ENCODE results near the gene HIPK1. TPM values are rescaled to one million over a fixed set of nuclear protein-coding genes. Genes with fewer than 3 reads are reported as not detected.

Gene HIPK1
- total RNA-seq, 2 experiments from 2014 or later = 41.1 to 45.7 TPM

- H3K9me3 Mint-ChIP-seq = no peaks in the 10 kb centered on the region
- no peaks in the 10 kb centered on the region for H3K27me3 Mint-ChIP-seq
- H3K27ac Mint-ChIP-seq = no peak overlapping the region
- H3K4me1 Mint-ChIP-seq = peaks cover 51% of the 10 kb centered on the region
- no peak overlapping the region for H3K4me3 Mint-ChIP-seq
- DNase-seq = no peak
- H3K36me3 Mint-ChIP-seq = peaks cover 11% of the 10 kb centered on the region
These were observed 48.8 kb downstream of the HIPK1 start for GRCh38 chr1:113977906-113978305.

GRCh38 chr1:113978863-113979702, 50.0 kb downstream of the HIPK1 start, which contains the start of gene OLFML3:
OLFML3 (plus strand) TSS chr1:113979474; CDS start chr1:113979517, 43 bp downstream.
- H3K36me3 Mint-ChIP-seq = peaks cover 7% of the 10 kb centered on the region
- no peak within 1 kb of the TSS for H3K4me3 Mint-ChIP-seq
- peaks cover 41% of the 10 kb centered on the region for H3K4me1 Mint-ChIP-seq
- no peaks in the 10 kb centered on the region for H3K27me3 Mint-ChIP-seq
- no peaks in the 10 kb centered on the region for H3K9me3 Mint-ChIP-seq
- peak; percentile 53 for DNase-seq
- peak within 1 kb of the TSS; percentile 67 for H3K27ac Mint-ChIP-seq

GRCh38 chr1:113980110-113980509, 51.0 kb downstream of the HIPK1 start:
- Mint-ChIP-seq H3K4me3 (no peak overlapping the region), H3K27ac (no peak overlapping the region), H3K36me3 (peaks cover 2% of the 10 kb centered on the region), H3K9me3 (no peaks in the 10 kb centered on the region), H3K27me3 (no peaks in the 10 kb centered on the region), H3K4me1 (peaks cover 37% of the 10 kb centered on the region)
- DNase-seq = no peak

- H3K27me3 Mint-ChIP-seq = no peaks in the 10 kb centered on the region
- H3K4me1 Mint-ChIP-seq = peaks cover 20% of the 10 kb centered on the region
- DNase-seq = no peak
- no peak overlapping the region for H3K4me3 Mint-ChIP-seq
- peaks cover 2% of the 10 kb centered on the region for H3K36me3 Mint-ChIP-seq
- no peak overlapping the region for H3K27ac Mint-ChIP-seq
- no peaks in the 10 kb centered on the region for H3K9me3 Mint-ChIP-seq
These were observed 53.1 kb downstream of the HIPK1 start for GRCh38 chr1:113981962-113982931.

- Mint-ChIP-seq H3K27ac (no peak overlapping the region), H3K9me3 (no peaks in the 10 kb centered on the region), H3K4me1 (peaks cover 16% of the 10 kb centered on the region), H3K36me3 (peaks cover 2% of the 10 kb centered on the region), H3K27me3 (no peaks in the 10 kb centered on the region), H3K4me3 (no peak overlapping the region)
- no peak for DNase-seq
These were observed 53.8 kb downstream of the HIPK1 start for GRCh38 chr1:113982949-113983348.

- H3K27ac Mint-ChIP-seq = no peak overlapping the region
- H3K4me1 Mint-ChIP-seq = peaks cover 12% of the 10 kb centered on the region
- peaks cover 2% of the 10 kb centered on the region for H3K36me3 Mint-ChIP-seq
- DNase-seq = no peak
- H3K9me3 Mint-ChIP-seq = no peaks in the 10 kb centered on the region
- H3K27me3 Mint-ChIP-seq = no peaks in the 10 kb centered on the region
- no peak overlapping the region for H3K4me3 Mint-ChIP-seq
These were observed 54.3 kb downstream of the HIPK1 start for GRCh38 chr1:113983391-113983790.

GRCh38 chr1:113983826-113984225, 54.7 kb downstream of the HIPK1 start:
- Mint-ChIP-seq H3K27me3 (no peaks in the 10 kb centered on the region), H3K4me3 (no peak overlapping the region), H3K36me3 (peaks cover 2% of the 10 kb centered on the region), H3K27ac (no peak overlapping the region), H3K9me3 (peaks cover under 1% of the 10 kb centered on the region), H3K4me1 (peaks cover 7% of the 10 kb centered on the region)
- no peak for DNase-seq

- DNase-seq = no peak
- Mint-ChIP-seq H3K27ac (no peak overlapping the region), H3K4me1 (peaks cover 3% of the 10 kb centered on the region), H3K4me3 (no peak overlapping the region), H3K9me3 (peaks cover 2% of the 10 kb centered on the region), H3K36me3 (peaks cover 4% of the 10 kb centered on the region), H3K27me3 (no peaks in the 10 kb centered on the region)
These were observed 55.6 kb downstream of the HIPK1 start for GRCh38 chr1:113984710-113985109.

GRCh38 chr1:113986802-113987201, 57.7 kb downstream of the HIPK1 start:
- no peaks in the 10 kb centered on the region for H3K27me3 Mint-ChIP-seq
- H3K9me3 Mint-ChIP-seq = peaks cover 2% of the 10 kb centered on the region
- H3K4me1 Mint-ChIP-seq = peaks cover 3% of the 10 kb centered on the region
- no peak for DNase-seq
- no peak overlapping the region for H3K4me3 Mint-ChIP-seq
- H3K27ac Mint-ChIP-seq = no peak overlapping the region
- H3K36me3 Mint-ChIP-seq = peaks cover 4% of the 10 kb centered on the region

GRCh38 chr1:113987259-113987658, 58.1 kb downstream of the HIPK1 start:
- peaks cover 2% of the 10 kb centered on the region for H3K9me3 Mint-ChIP-seq
- H3K4me1 Mint-ChIP-seq = peaks cover 3% of the 10 kb centered on the region
- peaks cover 4% of the 10 kb centered on the region for H3K36me3 Mint-ChIP-seq
- no peak overlapping the region for H3K27ac Mint-ChIP-seq
- no peaks in the 10 kb centered on the region for H3K27me3 Mint-ChIP-seq
- no peak overlapping the region for H3K4me3 Mint-ChIP-seq
- no peak for DNase-seq

- H3K27me3 Mint-ChIP-seq = no peaks in the 10 kb centered on the region
- H3K4me3 Mint-ChIP-seq = no peak overlapping the region
- no peak overlapping the region for H3K27ac Mint-ChIP-seq
- H3K36me3 Mint-ChIP-seq = peaks cover 8% of the 10 kb centered on the region
- H3K4me1 Mint-ChIP-seq = peaks cover 1% of the 10 kb centered on the region
- DNase-seq = no peak
- peaks cover 16% of the 10 kb centered on the region for H3K9me3 Mint-ChIP-seq
These were observed 61.4 kb downstream of the HIPK1 start for GRCh38 chr1:113990530-113990929.

GRCh38 chr1:113990961-113991360, 61.8 kb downstream of the HIPK1 start:
- no peak overlapping the region for H3K4me3 Mint-ChIP-seq
- H3K36me3 Mint-ChIP-seq = peaks cover 9% of the 10 kb centered on the region
- DNase-seq = no peak
- H3K27me3 Mint-ChIP-seq = no peaks in the 10 kb centered on the region
- no peak overlapping the region for H3K27ac Mint-ChIP-seq
- H3K9me3 Mint-ChIP-seq = peaks cover 18% of the 10 kb centered on the region
- H3K4me1 Mint-ChIP-seq = peaks cover 1% of the 10 kb centered on the region

- Mint-ChIP-seq H3K9me3 (peaks cover 21% of the 10 kb centered on the region), H3K36me3 (peaks cover 9% of the 10 kb centered on the region), H3K27ac (no peak overlapping the region), H3K4me3 (no peak overlapping the region), H3K27me3 (no peaks in the 10 kb centered on the region), H3K4me1 (peaks cover 1% of the 10 kb centered on the region)
- no peak for DNase-seq
These were observed 62.4 kb downstream of the HIPK1 start for GRCh38 chr1:113991467-113991997.

GRCh38 chr1:113993072-113993471, 63.9 kb downstream of the HIPK1 start:
- Mint-ChIP-seq H3K36me3 (peaks cover 6% of the 10 kb centered on the region), H3K27me3 (no peaks in the 10 kb centered on the region), H3K27ac (no peak overlapping the region)

GRCh38 chr1:113993766-113994165, 64.6 kb downstream of the HIPK1 start:
- Mint-ChIP-seq H3K27me3 (no peaks in the 10 kb centered on the region), H3K4me1 (peaks cover 1% of the 10 kb centered on the region), H3K36me3 (peaks cover 6% of the 10 kb centered on the region), H3K4me3 (no peak overlapping the region), H3K9me3 (peaks cover 21% of the 10 kb centered on the region), H3K27ac (no peak overlapping the region)
- no peak for DNase-seq

More at GRCh38 chr1:113993072-113993471, 63.9 kb downstream of the HIPK1 start:
- peaks cover 21% of the 10 kb centered on the region for H3K9me3 Mint-ChIP-seq
- no peak overlapping the region for H3K4me3 Mint-ChIP-seq
- H3K4me1 Mint-ChIP-seq = peaks cover 1% of the 10 kb centered on the region
- DNase-seq = no peak
